Measurements from ENCODE around the gene EID2B.
A peak's percentile ranks its signal among the peaks of the same experiment; 100 is the strongest.

The EID2B gene
- total RNA-seq, result 5.1 reads per million, percentile 20 among the genes with 10 or more reads in this experiment

- DNase-seq, result peak; percentile 95
Measured at GRCh38 chr19:39532233-39533002, at the start of gene EID2B. TSS of gene EID2B (minus strand) at chr19:39532852. CDS start at chr19:39532802, 50 bp downstream.

GRCh38 chr19:39582442-39582841 is 49.8 kb upstream of the EID2B start:
- DNase-seq, result no peak

DNA sequence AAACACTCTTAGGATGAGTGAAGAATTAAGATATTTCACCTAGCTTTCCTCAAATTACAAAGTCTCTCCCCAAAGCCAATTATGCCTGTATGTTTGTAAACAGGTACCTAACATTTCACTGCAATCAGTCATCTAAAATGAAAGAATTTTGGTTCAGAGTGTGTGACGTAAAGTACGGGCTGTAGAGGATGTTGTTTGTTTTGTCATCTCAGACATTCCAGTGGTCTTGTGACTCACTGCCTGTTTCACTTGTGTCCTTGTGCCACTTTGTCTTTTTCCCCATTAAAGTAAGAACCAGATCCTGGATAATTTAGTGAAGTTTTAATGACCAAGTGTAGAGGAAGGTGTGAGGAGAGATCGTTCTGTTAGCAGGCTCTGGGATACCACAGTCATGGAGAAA is 36.0 kb upstream of the EID2B start:
- DNase-seq, result no peak

DNA sequence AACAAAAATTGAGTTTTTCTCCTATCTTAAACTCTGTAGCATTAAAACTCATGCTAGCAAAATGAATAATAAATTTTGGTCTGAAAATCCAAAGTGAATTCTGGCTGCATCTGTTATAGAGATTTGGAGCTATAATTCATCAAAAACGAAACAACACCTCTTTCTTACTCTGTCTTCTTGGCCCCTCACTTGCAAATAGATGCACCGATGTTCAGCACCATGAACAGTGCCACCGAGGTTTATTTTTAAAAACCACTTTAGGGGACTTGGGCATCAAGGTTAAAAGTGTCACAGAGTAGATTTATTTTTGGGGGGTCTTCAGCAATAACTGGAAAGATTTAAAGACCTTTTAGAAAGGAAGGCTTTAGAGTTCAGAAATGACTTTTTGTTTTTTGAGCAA is 33.4 kb upstream of the EID2B start:
- no peak for DNase-seq

DNA sequence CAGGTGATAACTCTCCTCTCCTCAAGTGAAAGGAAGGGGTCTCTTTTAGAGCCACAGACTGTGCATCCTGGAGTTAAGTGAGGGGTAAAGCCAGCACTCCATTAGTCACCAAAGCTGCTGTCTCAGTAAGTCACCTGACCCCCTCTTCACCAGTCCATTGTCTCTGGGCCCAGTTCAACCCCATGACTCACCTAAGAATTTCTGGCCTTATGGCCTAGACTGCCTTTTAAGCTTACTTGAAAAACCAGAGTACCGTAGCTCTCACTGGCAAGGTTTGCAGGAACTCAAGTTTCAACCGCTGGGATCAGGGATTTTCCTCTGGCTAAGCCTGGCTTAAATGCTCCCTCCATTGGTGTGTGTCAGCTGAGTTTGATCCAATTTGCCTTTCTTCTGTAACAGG is 30.8 kb upstream of the EID2B start:
- no peak for DNase-seq

DNA sequence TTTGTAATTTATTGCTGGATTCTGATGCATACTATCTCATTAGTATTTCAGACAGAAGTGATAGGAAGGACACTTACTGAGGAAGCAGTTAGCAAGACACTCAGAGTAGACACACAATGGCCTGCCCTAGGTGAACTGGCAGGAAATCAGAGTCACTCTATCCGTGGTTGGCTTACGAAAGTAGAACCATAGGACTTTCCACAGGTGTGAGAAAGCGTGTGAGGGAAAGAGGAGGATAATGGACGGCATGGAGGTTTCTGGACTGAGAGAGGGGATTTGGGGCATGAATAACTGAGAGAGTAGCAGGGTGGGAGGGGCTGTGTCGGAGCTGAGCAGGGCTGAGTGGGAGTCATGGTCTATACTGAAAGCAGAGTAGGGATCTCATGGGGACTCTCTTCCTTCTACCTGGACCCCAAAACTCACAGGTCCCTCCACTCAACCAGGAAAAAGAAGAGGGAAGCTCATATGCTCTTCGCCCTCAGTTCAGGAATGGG is 26.0 kb upstream of the EID2B start:
- no peak for DNase-seq

- DNase-seq, result no peak
Measured at GRCh38 chr19:39557811-39558623, 25.4 kb upstream of the EID2B start.

DNA sequence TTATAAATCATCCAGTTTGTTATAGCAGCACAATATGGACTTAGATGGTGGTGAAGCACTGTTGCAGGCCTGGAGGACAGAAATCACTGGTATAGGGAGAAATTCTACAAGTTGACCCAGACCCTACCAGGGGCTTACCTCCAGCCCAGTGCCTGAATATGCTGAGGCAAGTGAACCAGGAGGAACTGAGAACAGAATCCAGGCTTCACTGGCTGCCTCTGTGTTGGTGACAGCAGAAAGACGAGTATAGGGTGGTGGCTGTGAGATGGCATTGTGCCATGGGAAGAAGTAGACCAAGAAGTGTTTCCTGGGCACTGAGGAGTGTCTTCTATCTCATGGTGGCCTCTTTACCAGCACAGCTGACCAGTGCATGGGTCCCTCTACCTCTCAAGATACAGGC is 23.2 kb upstream of the EID2B start:
- no peak for DNase-seq

DNA sequence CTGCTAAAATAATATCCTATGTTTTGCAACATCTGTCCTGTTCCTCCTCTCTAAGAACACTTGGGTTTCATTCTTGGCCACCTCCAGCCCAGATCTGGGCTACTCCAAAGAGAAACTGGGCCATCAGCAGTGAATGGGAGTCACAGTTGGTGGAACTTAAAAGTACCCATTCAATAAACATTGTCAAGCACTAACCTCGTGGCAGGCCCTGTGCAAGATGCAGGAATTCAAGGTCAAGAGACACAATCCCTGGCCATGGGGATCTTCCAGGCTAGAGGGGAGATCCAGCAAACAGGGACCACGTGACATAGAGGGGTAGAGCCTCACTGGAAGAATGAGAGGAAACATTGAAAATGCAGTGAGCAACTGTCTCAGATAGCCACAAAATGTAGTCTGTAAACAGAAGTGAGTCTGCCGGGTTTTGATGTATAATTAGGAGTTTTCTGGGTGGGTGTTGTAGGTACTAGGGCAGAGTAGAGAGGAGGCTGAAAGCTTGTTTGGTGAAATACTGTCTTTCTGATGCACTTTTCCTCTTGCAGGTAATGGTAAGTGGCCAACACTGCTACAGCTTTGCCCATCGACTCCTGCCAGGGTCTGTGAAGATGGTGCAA is 22.2 kb upstream of the EID2B start:
- no peak for DNase-seq

DNA sequence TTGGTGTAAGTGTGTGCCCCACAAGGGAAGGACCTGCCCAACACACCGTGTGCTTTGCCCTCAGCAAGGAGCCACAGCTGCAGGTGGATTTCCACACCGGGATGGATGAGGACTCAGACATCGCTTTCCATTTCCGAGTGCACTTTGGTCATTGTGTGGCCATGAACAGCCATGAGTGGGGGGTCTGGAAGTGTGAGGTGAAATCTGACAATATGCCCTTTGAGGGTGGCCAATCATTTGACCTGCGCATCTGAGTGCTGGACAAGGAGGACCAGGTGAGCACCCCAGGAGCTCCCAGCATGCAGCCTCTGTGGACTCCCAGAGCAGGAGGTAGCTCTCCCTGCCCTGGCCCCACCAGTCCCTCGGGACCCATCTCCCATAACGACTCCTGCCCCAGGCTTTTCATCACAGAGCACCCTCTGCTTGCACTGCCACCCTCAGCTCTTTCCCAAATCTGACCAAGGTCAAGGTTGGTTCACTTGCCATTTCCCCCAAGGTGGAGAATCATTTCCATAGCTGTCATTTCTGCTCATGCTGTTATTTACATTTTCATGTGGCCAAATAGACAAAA is 20.5 kb upstream of the EID2B start:
- DNase-seq, result no peak

DNA sequence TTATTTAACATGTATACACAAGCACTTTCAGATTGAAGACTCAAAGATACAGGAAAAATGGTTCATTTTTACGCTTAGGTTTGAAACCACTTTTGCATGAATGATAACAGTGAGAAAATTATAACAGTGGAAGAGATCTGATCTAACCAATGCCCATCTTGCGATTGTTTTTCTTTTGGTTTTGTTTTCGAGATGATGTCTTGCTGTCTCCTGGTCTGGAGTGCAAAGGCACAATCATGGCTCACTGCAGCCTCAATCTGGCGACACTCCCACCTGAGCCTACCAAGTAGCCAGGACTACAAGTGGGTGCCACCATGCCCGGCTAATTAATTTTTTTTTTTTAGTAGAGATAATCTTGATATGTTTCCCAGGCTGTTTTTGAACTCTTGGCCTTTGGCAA is 17.5 kb upstream of the EID2B start:
- DNase-seq, result no peak

- DNase-seq, result no peak
Measured at GRCh38 chr19:39546599-39546998, 13.9 kb upstream of the EID2B start.

DNA sequence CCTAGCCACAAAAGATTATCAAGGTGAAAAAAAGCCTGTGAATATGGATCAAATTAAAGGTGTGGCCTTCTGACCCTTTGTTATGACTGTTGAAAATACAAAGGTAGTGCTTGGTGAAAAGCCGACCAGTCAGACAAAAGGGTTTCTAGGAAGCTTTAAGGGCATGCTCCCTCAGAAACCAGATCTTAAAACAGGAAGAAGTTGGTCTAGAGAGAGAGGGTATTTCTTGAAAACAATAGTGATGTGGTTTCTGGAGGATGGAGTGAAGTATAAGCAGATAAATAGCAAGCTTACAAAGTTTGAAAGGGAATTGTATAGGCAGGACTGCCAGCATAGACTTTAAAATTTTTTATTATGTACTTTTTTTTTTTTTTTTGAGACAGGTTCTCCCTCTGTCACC is 12.3 kb upstream of the EID2B start:
- DNase-seq, result no peak

- DNase-seq, result no peak
Measured at GRCh38 chr19:39544226-39544903, 11.7 kb upstream of the EID2B start.

DNA sequence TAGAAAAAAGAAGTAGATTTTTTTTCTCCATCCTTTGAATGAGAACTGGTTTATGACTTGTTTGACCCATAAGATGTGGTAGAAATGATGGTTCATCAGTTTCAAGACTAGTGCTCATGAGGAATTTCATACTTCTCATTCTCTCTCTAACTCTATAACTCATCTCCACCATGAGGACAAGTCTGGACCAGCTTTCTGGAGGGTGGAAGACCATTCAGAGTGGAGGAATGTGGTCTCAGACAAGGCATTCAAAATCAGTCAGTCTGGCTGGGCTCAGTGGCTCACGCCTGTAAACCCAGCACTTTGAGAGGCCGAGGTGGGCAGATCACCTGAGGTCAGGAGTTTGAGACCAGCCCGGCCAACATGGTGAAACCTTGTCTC is 10.8 kb upstream of the EID2B start:
- no peak for DNase-seq

GRCh38 chr19:39542206-39542605 is 9.6 kb upstream of the EID2B start:
- no peak for DNase-seq

GRCh38 chr19:39540333-39540673 is 7.7 kb upstream of the EID2B start:
- no peak for DNase-seq

- peak; percentile 92 for DNase-seq
Measured at GRCh38 chr19:39539518-39540332, 7.1 kb upstream of the EID2B start, which contains the start of gene EID2. TSS of gene EID2 (minus strand) at chr19:39540161. CDS start at chr19:39540079, 82 bp downstream.

GRCh38 chr19:39539165-39539517 is 6.5 kb upstream of the EID2B start:
- no peak for DNase-seq

DNA sequence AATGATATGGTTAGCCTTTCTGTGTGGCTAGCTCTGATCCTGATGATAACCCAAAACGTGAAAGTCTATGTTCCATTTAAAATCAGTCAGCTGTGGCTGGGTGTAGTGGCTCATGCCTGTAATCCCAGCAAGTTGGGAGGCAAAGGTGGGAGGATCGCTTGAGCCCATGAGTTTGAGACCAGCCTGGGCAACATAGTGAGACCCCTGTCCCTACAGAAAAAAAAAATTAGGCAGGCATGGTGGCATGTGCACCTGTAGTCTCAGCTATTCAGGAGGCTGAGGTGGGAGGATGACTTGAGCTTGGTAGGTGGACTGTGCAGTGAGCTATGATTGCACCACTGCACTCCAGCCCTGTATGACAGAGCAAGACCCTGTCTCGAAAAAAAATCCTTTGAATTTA is 1.1 kb upstream of the EID2B start:
- DNase-seq, result no peak

DNA sequence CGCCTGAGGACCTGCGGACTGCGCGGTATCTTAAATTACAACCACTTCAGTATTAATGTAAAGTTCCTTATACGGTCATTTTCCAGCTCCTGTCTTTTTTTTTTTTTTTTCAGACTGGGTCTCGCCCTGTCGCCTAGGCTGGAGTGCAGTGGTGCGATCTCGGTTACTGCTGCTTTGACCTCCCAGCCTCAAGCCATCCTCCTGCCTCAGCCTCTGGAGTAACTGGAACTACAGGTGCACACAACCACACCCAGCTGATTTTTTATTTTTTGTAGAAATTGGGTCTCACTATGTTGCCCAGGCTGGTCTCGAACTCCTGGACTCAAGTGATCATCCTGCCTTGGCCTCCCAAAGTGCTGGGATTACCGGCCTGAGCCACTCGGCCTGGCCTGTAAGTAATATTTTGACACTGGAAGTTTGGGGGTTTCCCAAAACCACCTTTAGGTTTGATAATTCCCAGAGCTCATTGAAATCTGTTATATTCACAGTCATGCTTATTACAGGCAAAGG is 406 bp upstream of the EID2B start:
- no peak for DNase-seq

- DNase-seq, result no peak
Measured at GRCh38 chr19:39531834-39532232, 819 bp downstream of the EID2B start.

All from effector CD4-positive, alpha-beta T cell (primary cell).